ENCODE results near the gene DCDC2C.

The DCDC2C gene

DNA sequence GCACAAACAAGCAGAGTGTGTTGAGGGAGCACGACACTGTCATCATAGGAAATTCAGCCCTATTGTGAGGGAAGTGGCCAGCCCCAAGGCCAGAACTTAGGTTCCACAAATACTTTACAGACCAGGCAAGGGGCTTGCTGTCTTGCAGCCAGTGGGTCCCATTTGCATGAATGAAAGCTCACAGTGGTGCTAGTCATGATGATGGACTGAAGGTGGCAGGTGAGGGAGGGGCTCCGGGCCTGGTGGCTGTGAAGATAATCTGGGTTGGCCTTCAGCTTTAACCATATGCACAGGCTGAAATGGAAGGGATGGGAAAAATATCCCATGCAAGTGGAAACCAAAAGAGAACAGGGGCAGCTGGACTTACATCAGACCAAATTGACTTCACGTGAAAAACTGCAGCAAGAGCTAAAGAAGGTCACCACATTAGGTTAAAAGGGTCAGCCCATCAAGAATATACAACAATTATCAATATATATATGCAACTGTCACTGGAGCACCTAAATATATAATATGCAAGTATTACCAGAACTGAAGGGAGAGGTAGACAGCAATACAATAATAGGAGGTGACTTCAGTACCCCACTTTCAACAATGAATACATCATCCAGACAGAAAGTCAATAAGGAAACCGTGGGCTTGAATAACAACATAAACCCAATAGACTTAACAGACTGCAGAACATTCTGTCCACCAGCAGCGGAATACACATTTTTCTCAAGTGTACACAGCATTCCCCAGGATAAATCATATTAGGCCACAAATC is 39.6 kb downstream of the DCDC2C start:
- TF ChIP-seq TCF12 (IDR thresholded peaks at IDR 0.05; ENCODE audit: low read depth) (no peak), EP300 (IDR thresholded peaks at IDR 0.05; ENCODE audit: borderline replicate concordance) (no peak), FOXM1 (IDR thresholded peaks at IDR 0.05; ENCODE audit: borderline replicate concordance, low read depth) (no peak), TEAD4 (IDR thresholded peaks at IDR 0.05) (no peak), YY1 (IDR thresholded peaks at IDR 0.05; ENCODE audit: low read depth) (no peak), RAD21 (IDR thresholded peaks at IDR 0.05; ENCODE audit: low read depth) (no peak), TAF1 (IDR thresholded peaks at IDR 0.05; ENCODE audit: low read depth) (no peak), CEBPB (IDR thresholded peaks at IDR 0.05) (no peak)
- TF ChIP-seq, protein P1, sequence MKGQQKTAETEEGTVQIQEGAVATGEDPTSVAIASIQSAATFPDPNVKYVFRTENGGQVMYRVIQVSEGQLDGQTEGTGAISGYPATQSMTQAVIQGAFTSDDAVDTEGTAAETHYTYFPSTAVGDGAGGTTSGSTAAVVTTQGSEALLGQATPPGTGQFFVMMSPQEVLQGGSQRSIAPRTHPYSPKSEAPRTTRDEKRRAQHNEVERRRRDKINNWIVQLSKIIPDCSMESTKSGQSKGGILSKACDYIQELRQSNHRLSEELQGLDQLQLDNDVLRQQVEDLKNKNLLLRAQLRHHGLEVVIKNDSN (IDR thresholded peaks at IDR 0.05), result no peak

- TF ChIP-seq EGR1 (IDR thresholded peaks at IDR 0.05), result no peak
- no peak for TF ChIP-seq RAD21 (IDR thresholded peaks at IDR 0.05; ENCODE audit: low read depth)
- no peak for TF ChIP-seq NFIC (IDR thresholded peaks at IDR 0.05)
- no peak for TF ChIP-seq EP300 (IDR thresholded peaks at IDR 0.05; ENCODE audit: borderline replicate concordance)
- TF ChIP-seq TCF12 (IDR thresholded peaks at IDR 0.05; ENCODE audit: low read depth), result no peak
- TF ChIP-seq CEBPB (IDR thresholded peaks at IDR 0.05), result no peak
- no peak for TF ChIP-seq FOXM1 (IDR thresholded peaks at IDR 0.05; ENCODE audit: borderline replicate concordance, low read depth)
- TF ChIP-seq YY1 (IDR thresholded peaks at IDR 0.05; ENCODE audit: low read depth), result no peak
- TF ChIP-seq, protein P2, sequence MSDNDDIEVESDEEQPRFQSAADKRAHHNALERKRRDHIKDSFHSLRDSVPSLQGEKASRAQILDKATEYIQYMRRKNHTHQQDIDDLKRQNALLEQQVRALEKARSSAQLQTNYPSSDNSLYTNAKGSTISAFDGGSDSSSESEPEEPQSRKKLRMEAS (IDR thresholded peaks at IDR 0.05), result no peak
- TF ChIP-seq ZBTB7A (IDR thresholded peaks at IDR 0.05; ENCODE audit: low read depth), result no peak
Observed at GRCh38 chr2:3743951-3744555, 40.7 kb downstream of the DCDC2C start.

- TF ChIP-seq EGR1 (IDR thresholded peaks at IDR 0.05) (no peak), TEAD4 (IDR thresholded peaks at IDR 0.05) (no peak), NFIC (IDR thresholded peaks at IDR 0.05) (no peak)
- TF ChIP-seq, protein P2 (IDR thresholded peaks at IDR 0.05), result no peak
Observed at GRCh38 chr2:3745920-3746319, 42.5 kb downstream of the DCDC2C start.

DNA sequence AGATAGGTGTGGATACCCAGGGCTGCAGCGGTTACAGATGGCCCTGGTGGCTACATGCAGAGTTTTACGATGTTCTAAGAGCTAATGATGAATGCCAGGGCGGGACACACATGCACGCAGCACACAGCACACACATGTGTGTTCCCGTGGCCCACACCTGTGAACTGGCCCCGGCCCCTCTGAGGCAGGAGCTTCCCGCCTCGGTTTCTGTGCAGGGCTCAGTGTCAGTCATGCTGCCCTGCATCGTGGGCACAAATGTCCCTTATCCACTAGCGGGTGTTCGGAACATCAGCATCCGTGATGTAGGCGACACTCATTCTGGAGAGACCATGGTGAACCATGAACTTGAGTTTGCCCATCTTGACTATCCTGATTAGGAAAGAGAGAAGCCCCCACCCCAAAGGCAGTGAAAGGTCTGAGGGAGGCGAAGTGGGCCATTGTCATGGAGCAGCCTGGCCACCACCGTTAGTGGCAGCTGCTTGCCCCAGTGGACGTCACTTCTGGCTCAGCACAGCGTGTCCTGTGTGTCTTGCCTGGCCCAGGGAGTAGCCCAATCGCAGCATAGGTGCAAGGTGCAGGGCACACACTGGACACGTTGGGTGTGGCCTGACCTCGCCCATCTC is 43.8 kb downstream of the DCDC2C start:
- TF ChIP-seq, protein P3, sequence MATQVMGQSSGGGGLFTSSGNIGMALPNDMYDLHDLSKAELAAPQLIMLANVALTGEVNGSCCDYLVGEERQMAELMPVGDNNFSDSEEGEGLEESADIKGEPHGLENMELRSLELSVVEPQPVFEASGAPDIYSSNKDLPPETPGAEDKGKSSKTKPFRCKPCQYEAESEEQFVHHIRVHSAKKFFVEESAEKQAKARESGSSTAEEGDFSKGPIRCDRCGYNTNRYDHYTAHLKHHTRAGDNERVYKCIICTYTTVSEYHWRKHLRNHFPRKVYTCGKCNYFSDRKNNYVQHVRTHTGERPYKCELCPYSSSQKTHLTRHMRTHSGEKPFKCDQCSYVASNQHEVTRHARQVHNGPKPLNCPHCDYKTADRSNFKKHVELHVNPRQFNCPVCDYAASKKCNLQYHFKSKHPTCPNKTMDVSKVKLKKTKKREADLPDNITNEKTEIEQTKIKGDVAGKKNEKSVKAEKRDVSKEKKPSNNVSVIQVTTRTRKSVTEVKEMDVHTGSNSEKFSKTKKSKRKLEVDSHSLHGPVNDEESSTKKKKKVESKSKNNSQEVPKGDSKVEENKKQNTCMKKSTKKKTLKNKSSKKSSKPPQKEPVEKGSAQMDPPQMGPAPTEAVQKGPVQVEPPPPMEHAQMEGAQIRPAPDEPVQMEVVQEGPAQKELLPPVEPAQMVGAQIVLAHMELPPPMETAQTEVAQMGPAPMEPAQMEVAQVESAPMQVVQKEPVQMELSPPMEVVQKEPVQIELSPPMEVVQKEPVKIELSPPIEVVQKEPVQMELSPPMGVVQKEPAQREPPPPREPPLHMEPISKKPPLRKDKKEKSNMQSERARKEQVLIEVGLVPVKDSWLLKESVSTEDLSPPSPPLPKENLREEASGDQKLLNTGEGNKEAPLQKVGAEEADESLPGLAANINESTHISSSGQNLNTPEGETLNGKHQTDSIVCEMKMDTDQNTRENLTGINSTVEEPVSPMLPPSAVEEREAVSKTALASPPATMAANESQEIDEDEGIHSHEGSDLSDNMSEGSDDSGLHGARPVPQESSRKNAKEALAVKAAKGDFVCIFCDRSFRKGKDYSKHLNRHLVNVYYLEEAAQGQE (IDR thresholded peaks at IDR 0.05; ENCODE audit: low read depth), result no peak

DNA sequence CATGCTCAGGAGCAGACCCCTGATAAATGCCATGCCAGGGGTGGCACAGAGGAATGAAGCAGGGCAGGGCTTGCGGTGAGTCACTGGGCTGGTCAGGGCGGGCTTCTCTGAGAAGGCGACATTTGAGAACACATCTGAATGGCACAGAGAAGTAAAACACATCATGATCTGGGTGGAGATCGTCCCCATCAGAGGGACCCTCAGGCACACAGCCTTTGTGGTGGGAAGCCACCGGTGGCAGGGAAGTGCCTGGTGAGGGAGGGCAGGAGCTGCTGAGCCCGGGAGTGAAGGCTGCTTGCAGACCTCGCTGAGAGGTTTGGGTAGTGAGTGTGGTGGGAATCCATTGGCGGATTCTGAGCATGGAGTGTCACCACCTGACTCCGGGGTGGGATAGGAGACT is 44.5 kb downstream of the DCDC2C start:
- TF ChIP-seq CREB1 (IDR thresholded peaks at IDR 0.05; ENCODE audit: low read depth) (no peak), EP300 (IDR thresholded peaks at IDR 0.05; ENCODE audit: borderline replicate concordance) (no peak), TCF12 (IDR thresholded peaks at IDR 0.05; ENCODE audit: low read depth) (no peak), ZBTB7A (IDR thresholded peaks at IDR 0.05; ENCODE audit: low read depth) (no peak), CEBPB (IDR thresholded peaks at IDR 0.05) (no peak)

GRCh38 chr2:3749201-3749600 is 45.8 kb downstream of the DCDC2C start:
- no peak for TF ChIP-seq EP300 (IDR thresholded peaks at IDR 0.05; ENCODE audit: borderline replicate concordance)
- TF ChIP-seq, protein P3 (IDR thresholded peaks at IDR 0.05; ENCODE audit: low read depth), result no peak
- no peak for TF ChIP-seq CREB1 (IDR thresholded peaks at IDR 0.05; ENCODE audit: low read depth)
- TF ChIP-seq TAF1 (IDR thresholded peaks at IDR 0.05; ENCODE audit: low read depth), result no peak
- TF ChIP-seq RAD21 (IDR thresholded peaks at IDR 0.05; ENCODE audit: low read depth), result no peak
- no peak for TF ChIP-seq TCF12 (IDR thresholded peaks at IDR 0.05; ENCODE audit: low read depth)
- TF ChIP-seq TEAD4 (IDR thresholded peaks at IDR 0.05), result no peak
- TF ChIP-seq, protein P2 (IDR thresholded peaks at IDR 0.05), result no peak
- no peak for TF ChIP-seq NFIC (IDR thresholded peaks at IDR 0.05)
- no peak for TF ChIP-seq EGR1 (IDR thresholded peaks at IDR 0.05)
- no peak for TF ChIP-seq FOXM1 (IDR thresholded peaks at IDR 0.05; ENCODE audit: borderline replicate concordance, low read depth)
- no peak for TF ChIP-seq CEBPB (IDR thresholded peaks at IDR 0.05)
- no peak for TF ChIP-seq ZBTB7A (IDR thresholded peaks at IDR 0.05; ENCODE audit: low read depth)
- TF ChIP-seq YY1 (IDR thresholded peaks at IDR 0.05; ENCODE audit: low read depth), result no peak

Measured in Ishikawa (cell line).